Calu3 (cell line): ENCODE data around the gene BCLAF1. TPM values are rescaled to one million over a fixed set of nuclear protein-coding genes. Genes with fewer than 3 reads are reported as not detected.

Experiments
- BruUV-seq: library from RNA; stranded (reverse); fragments of 400-500 nt; replicated peaks from 2 replicates; lab custom pipeline; 2021; lab: Mats Ljungman, UMichigan
- CTCF ChIA-PET: fragments of 300-600 bp; sonication (Branson Sonifier 250); formaldehyde crosslinking; loops from one replicate; lab custom pipeline; 2022; ENCODE audit warnings: antibody characterized with exemption; lab: Charles Lee
- DNase-seq: peaks from one replicate; pipeline ENCODE4 v3.0.0; 2022
- H3K27ac Mint-ChIP-seq: one replicate; pipeline ENCODE4 v1.8.0; 2022; ENCODE audit warnings: mixed read lengths; ENCODE audit not compliant: unreplicated experiment
- H3K27me3 Mint-ChIP-seq: one replicate; pipeline ENCODE4 v1.8.0; 2022; ENCODE audit warnings: mixed read lengths; ENCODE audit not compliant: unreplicated experiment
- H3K36me3 Mint-ChIP-seq: one replicate; pipeline ENCODE4 v1.8.0; 2022; ENCODE audit warnings: mild to moderate bottlenecking, moderate library complexity, mixed read lengths; ENCODE audit not compliant: insufficient read depth, unreplicated experiment
- H3K4me1 Mint-ChIP-seq: one replicate; pipeline ENCODE4 v1.8.0; 2022; ENCODE audit warnings: mild to moderate bottlenecking, low read depth, mixed read lengths; ENCODE audit not compliant: unreplicated experiment
- H3K4me3 Mint-ChIP-seq: one replicate; pipeline ENCODE4 v1.8.0; 2022; ENCODE audit warnings: mild to moderate bottlenecking, low read depth, moderate library complexity, mixed read lengths; ENCODE audit not compliant: unreplicated experiment
- H3K9me3 Mint-ChIP-seq: one replicate; pipeline ENCODE4 v1.8.0; 2022; ENCODE audit warnings: low read depth, mixed read lengths; ENCODE audit not compliant: unreplicated experiment
- CTCF ChIP-seq: fragments of 200-600 bp; IDR thresholded peaks from one replicate; pipeline ENCODE4 v1.8.0; 2022; ENCODE audit warnings: antibody characterized with exemption; ENCODE audit not compliant: unreplicated experiment
- intact Hi-C: fragments of 100-400 bp; cut with micrococcal nuclease; formaldehyde crosslinking; loops from one replicate; pipeline ENCODE4 v1.10.0; 2022; ENCODE audit not compliant: unreplicated experiment
- total RNA-seq: library from RNA; stranded (reverse); gene quantifications from 2 replicates; pipeline ENCODE4 v1.2.3, GENCODE V29; 2022

The BCLAF1 gene
- total RNA-seq, 1 experiment from 2014 or later: 154 TPM

GRCh38 chr6:136216503-136217401 lies 72.9 kb downstream of the BCLAF1 start:
- intact Hi-C loops: no loop called here
- Mint-ChIP-seq H3K4me3 (no peak overlapping the region), H3K27ac (no peak overlapping the region), H3K4me1 (no peaks in the 10 kb centered on the region), H3K27me3 (no peaks in the 10 kb centered on the region), H3K9me3 (no peaks in the 10 kb centered on the region), H3K36me3 (no peaks in the 10 kb centered on the region)
- no TSS peak for BruUV-seq
- DNase-seq: no peak
- no peak for TF ChIP-seq CTCF
- CTCF ChIA-PET: no interaction called here

DNA sequence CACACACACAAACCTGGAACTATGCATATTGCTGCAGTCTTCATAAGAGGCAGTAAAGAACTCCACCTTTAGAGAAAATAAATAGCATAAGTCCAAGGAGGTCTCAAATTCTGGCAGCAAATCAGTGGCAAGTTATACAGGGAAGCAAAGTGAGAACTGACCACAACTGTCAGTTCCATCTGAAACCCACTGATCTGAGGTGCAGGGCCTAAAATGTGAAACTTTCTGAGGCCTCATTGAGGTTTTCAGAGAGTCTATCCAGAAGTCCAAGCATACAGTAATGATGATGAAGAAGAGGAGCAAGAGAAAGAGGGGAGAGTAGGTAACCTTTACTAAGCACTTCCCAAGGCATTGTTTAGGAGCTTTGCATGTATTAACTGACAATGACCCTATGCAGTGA lies 75.8 kb downstream of the BCLAF1 start:
- intact Hi-C loops: no loop called here

GRCh38 chr6:136213012-136213539 lies 76.6 kb downstream of the BCLAF1 start:
- no peaks in the 10 kb centered on the region for H3K36me3 Mint-ChIP-seq
- CTCF ChIA-PET: interaction anchor here (0.6 to 1.2 kb wide), 3 partner anchors 13 to 1778 kb away, joined by 3 to 10 read pairs (median 3); no protein-coding TSS in a partner anchor
- H3K27me3 Mint-ChIP-seq: no peaks in the 10 kb centered on the region
- H3K27ac Mint-ChIP-seq: no peak overlapping the region
- no TSS peak for BruUV-seq
- no peak for TF ChIP-seq CTCF
- no peak for DNase-seq
- H3K4me3 Mint-ChIP-seq: no peak overlapping the region
- no peaks in the 10 kb centered on the region for H3K4me1 Mint-ChIP-seq
- intact Hi-C loops: no loop called here
- H3K9me3 Mint-ChIP-seq: peaks cover 4% of the 10 kb centered on the region

More for the DNA sequence above, 75.8 kb downstream of the BCLAF1 start:
- no peak for DNase-seq
- no peak overlapping the region for H3K4me3 Mint-ChIP-seq
- peaks cover 4% of the 10 kb centered on the region for H3K9me3 Mint-ChIP-seq
- CTCF ChIA-PET: interaction anchor here (0.6 to 1.2 kb wide), 2 partner anchors 13 to 65 kb away, joined by 3 read pairs; no protein-coding TSS in a partner anchor
- no peaks in the 10 kb centered on the region for H3K27me3 Mint-ChIP-seq
- no peaks in the 10 kb centered on the region for H3K36me3 Mint-ChIP-seq
- no peak for TF ChIP-seq CTCF
- H3K27ac Mint-ChIP-seq: no peak overlapping the region
- no peaks in the 10 kb centered on the region for H3K4me1 Mint-ChIP-seq
- no TSS peak for BruUV-seq

DNA sequence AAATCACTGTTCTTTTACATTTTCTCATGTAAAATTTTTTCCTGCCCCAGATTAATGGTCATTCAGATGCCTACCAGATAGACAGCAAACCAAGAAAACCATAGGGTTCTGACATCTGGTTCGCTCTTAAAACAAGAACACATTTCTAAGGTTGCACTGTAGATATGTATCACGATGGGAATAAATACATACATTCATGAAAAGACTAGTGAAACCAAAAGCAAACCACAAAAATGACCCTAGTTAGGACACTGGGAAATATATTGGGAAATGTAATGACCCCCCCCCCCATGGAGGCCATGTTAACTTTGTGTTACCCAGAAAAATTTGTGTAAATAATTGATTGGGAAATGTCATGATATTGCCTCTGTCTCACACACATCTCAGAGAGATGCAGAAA lies 77.0 kb downstream of the BCLAF1 start:
- CTCF ChIA-PET: interaction anchor here (0.6 kb wide), 1 partner anchor 1779 kb away, joined by 10 read pairs; no protein-coding TSS in a partner anchor
- H3K27me3 Mint-ChIP-seq: no peaks in the 10 kb centered on the region
- TF ChIP-seq CTCF: no peak
- no peak overlapping the region for H3K4me3 Mint-ChIP-seq
- no peak for DNase-seq
- H3K27ac Mint-ChIP-seq: no peak overlapping the region
- no peaks in the 10 kb centered on the region for H3K4me1 Mint-ChIP-seq
- intact Hi-C loops: no loop called here
- no TSS peak for BruUV-seq
- H3K36me3 Mint-ChIP-seq: no peaks in the 10 kb centered on the region
- H3K9me3 Mint-ChIP-seq: peaks cover 4% of the 10 kb centered on the region
